Measurements from ENCODE around the gene VPS8. TPM values are rescaled to one million over a fixed set of nuclear protein-coding genes. Genes with fewer than 3 reads are reported as not detected.

VPS8 gene
- total RNA-seq, 1 experiment from 2014 or later = 37.6 TPM

GRCh38 chr3:185079625-185080024 is 267.7 kb downstream of the VPS8 start:
- Histone ChIP-seq H3K9me2 (ENCODE audit: insufficient read depth) (no peaks in the 10 kb centered on the region), H3K4me2 (ENCODE audit: low read length) (no peak overlapping the region), H3K9ac (ENCODE audit: low read length) (no peak overlapping the region), H3K9me3 (ENCODE audit: control insufficient read depth in 1 of 2, insufficient read depth in 1 of 2, low read depth in 1 of 2, low read length in 2 of 2) (no peaks in the 10 kb centered on the region), H3K36me3 (ENCODE audit: control insufficient read depth in 1 of 2, insufficient read depth in 2 of 2, low read length in 2 of 2) (no peaks in the 10 kb centered on the region), H3K79me2 (ENCODE audit: insufficient read depth, low read length) (no peaks in the 10 kb centered on the region), H3K27ac (ENCODE audit: low read depth, low read length) (no peak overlapping the region), H4K20me1 (ENCODE audit: insufficient read depth) (no peaks in the 10 kb centered on the region), H2AFZ (ENCODE audit: low read depth, low read length, poor library complexity, severe bottlenecking) (no peak overlapping the region), H3K4me1 (ENCODE audit: control insufficient read depth in 1 of 2, insufficient read depth in 2 of 2, low read length in 2 of 2) (no peaks in the 10 kb centered on the region), H3K4me3 (replicated peaks in 1 of 2; ENCODE audit: low read depth in 1 of 2, low read length in 2 of 2) (no peak overlapping the region), H3K27me3 (ENCODE audit: insufficient read depth, low read length) (no peaks in the 10 kb centered on the region)
- intact Hi-C loops (cut with micrococcal nuclease) = no loop called here
- TF ChIP-seq, protein P1, sequence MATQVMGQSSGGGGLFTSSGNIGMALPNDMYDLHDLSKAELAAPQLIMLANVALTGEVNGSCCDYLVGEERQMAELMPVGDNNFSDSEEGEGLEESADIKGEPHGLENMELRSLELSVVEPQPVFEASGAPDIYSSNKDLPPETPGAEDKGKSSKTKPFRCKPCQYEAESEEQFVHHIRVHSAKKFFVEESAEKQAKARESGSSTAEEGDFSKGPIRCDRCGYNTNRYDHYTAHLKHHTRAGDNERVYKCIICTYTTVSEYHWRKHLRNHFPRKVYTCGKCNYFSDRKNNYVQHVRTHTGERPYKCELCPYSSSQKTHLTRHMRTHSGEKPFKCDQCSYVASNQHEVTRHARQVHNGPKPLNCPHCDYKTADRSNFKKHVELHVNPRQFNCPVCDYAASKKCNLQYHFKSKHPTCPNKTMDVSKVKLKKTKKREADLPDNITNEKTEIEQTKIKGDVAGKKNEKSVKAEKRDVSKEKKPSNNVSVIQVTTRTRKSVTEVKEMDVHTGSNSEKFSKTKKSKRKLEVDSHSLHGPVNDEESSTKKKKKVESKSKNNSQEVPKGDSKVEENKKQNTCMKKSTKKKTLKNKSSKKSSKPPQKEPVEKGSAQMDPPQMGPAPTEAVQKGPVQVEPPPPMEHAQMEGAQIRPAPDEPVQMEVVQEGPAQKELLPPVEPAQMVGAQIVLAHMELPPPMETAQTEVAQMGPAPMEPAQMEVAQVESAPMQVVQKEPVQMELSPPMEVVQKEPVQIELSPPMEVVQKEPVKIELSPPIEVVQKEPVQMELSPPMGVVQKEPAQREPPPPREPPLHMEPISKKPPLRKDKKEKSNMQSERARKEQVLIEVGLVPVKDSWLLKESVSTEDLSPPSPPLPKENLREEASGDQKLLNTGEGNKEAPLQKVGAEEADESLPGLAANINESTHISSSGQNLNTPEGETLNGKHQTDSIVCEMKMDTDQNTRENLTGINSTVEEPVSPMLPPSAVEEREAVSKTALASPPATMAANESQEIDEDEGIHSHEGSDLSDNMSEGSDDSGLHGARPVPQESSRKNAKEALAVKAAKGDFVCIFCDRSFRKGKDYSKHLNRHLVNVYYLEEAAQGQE (IDR thresholded peaks at IDR 0.05; ENCODE audit: low read depth) = no peak
- TF ChIP-seq EZH2 (IDR thresholded peaks at IDR 0.05) (no peak), CEBPB (IDR thresholded peaks at IDR 0.05; ENCODE audit: low read depth) (no peak), JUND (IDR thresholded peaks at IDR 0.05) (no peak), RAD21 (IDR thresholded peaks at IDR 0.05; ENCODE audit: low read depth) (no peak), SIN3A (IDR thresholded peaks at IDR 0.05; ENCODE audit: low read depth) (no peak), YY1 (IDR thresholded peaks at IDR 0.05; ENCODE audit: extremely low read depth, insufficient replicate concordance, low read depth, low read length) (no peak), POLR2AphosphoS5 (IDR thresholded peaks at IDR 0.05; ENCODE audit: low read depth, low read length) (no peak), POLR2A (IDR thresholded peaks at IDR 0.05; ENCODE audit: borderline replicate concordance, extremely low read depth, insufficient read depth, insufficient read length) (no peak), FOSL1 (IDR thresholded peaks at IDR 0.05; ENCODE audit: low read depth) (no peak), ZNF274 (IDR thresholded peaks at IDR 0.05; ENCODE audit: low read depth, low read length) (no peak)
- TF ChIP-seq, protein P2, sequence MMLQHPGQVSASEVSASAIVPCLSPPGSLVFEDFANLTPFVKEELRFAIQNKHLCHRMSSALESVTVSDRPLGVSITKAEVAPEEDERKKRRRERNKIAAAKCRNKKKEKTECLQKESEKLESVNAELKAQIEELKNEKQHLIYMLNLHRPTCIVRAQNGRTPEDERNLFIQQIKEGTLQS (IDR thresholded peaks at IDR 0.05) = no peak
- TF ChIP-seq, protein P3, sequence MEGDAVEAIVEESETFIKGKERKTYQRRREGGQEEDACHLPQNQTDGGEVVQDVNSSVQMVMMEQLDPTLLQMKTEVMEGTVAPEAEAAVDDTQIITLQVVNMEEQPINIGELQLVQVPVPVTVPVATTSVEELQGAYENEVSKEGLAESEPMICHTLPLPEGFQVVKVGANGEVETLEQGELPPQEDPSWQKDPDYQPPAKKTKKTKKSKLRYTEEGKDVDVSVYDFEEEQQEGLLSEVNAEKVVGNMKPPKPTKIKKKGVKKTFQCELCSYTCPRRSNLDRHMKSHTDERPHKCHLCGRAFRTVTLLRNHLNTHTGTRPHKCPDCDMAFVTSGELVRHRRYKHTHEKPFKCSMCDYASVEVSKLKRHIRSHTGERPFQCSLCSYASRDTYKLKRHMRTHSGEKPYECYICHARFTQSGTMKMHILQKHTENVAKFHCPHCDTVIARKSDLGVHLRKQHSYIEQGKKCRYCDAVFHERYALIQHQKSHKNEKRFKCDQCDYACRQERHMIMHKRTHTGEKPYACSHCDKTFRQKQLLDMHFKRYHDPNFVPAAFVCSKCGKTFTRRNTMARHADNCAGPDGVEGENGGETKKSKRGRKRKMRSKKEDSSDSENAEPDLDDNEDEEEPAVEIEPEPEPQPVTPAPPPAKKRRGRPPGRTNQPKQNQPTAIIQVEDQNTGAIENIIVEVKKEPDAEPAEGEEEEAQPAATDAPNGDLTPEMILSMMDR (IDR thresholded peaks at IDR 0.05 in 2 of 3, conservative IDR thresholded peaks at IDR 0.05 in 1 of 3; ENCODE audit: borderline replicate concordance in 1 of 3, insufficient read depth in 1 of 3, low read depth in 2 of 3, low read length in 2 of 3) = no peak
- TF ChIP-seq, protein P4, sequence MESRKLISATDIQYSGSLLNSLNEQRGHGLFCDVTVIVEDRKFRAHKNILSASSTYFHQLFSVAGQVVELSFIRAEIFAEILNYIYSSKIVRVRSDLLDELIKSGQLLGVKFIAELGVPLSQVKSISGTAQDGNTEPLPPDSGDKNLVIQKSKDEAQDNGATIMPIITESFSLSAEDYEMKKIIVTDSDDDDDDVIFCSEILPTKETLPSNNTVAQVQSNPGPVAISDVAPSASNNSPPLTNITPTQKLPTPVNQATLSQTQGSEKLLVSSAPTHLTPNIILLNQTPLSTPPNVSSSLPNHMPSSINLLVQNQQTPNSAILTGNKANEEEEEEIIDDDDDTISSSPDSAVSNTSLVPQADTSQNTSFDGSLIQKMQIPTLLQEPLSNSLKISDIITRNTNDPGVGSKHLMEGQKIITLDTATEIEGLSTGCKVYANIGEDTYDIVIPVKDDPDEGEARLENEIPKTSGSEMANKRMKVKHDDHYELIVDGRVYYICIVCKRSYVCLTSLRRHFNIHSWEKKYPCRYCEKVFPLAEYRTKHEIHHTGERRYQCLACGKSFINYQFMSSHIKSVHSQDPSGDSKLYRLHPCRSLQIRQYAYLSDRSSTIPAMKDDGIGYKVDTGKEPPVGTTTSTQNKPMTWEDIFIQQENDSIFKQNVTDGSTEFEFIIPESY (IDR thresholded peaks at IDR 0.05; ENCODE audit: extremely low read depth, insufficient replicate concordance, low read length) = no peak
- DNase-seq (ENCODE audit: low read depth, low spot score) = no peak
- ATAC-seq = no peak
- ChIA-PET POLR2A (no interaction called here), RAD21 (ENCODE audit: low non-redundant PET in 1 of 2, low total read pairs in 2 of 2, uncharacterized antibody in 2 of 2, unreplicated experiment in 2 of 2) (no interaction called here), CTCF (no interaction called here)
- BruUV-seq (replicated peaks) = no TSS peak

Data from HCT116 (cell line).